ENCODE data around the gene FBXO24.

Gene FBXO24

GRCh38 chr7:100627238-100627549 lies 41.1 kb downstream of the FBXO24 start:
- no peak overlapping the region for H3K4me3 ChIP-seq (ENCODE audit: low read length)
- DNase-seq (ENCODE audit: low read depth), result no peak
- TF ChIP-seq CTCF (IDR thresholded peaks at IDR 0.05; ENCODE audit: insufficient read depth, low read depth, low read length, missing control alignments), result no peak

GRCh38 chr7:100629117-100629716 lies 43.1 kb downstream of the FBXO24 start:
- TF ChIP-seq CTCF (IDR thresholded peaks at IDR 0.05; ENCODE audit: insufficient read depth, low read depth, low read length, missing control alignments), result peak; percentile 37
- H3K4me3 ChIP-seq (ENCODE audit: low read length), result no peak overlapping the region
- DNase-seq (ENCODE audit: low read depth), result peak; percentile 41

- H3K4me3 ChIP-seq (ENCODE audit: low read length), result no peak overlapping the region
- TF ChIP-seq CTCF (IDR thresholded peaks at IDR 0.05; ENCODE audit: insufficient read depth, low read depth, low read length, missing control alignments), result no peak
- no peak for DNase-seq (ENCODE audit: low read depth)
Measured at GRCh38 chr7:100630066-100630465, 43.9 kb downstream of the FBXO24 start.

- TF ChIP-seq CTCF (IDR thresholded peaks at IDR 0.05; ENCODE audit: insufficient read depth, low read depth, low read length, missing control alignments), result peak; percentile 50
- DNase-seq (ENCODE audit: low read depth), result peak; percentile 42
- peak overlapping the region; percentile 44 for H3K4me3 ChIP-seq (ENCODE audit: low read length)
Measured at GRCh38 chr7:100632951-100633717, 47.0 kb downstream of the FBXO24 start.

- no peak overlapping the region for H3K4me3 ChIP-seq (ENCODE audit: low read length)
- TF ChIP-seq CTCF (IDR thresholded peaks at IDR 0.05; ENCODE audit: insufficient read depth, low read depth, low read length, missing control alignments), result no peak
- no peak for DNase-seq (ENCODE audit: low read depth)
Measured at GRCh38 chr7:100639995-100640516, 53.9 kb downstream of the FBXO24 start.

- no peak for TF ChIP-seq CTCF (IDR thresholded peaks at IDR 0.05; ENCODE audit: insufficient read depth, low read depth, low read length, missing control alignments)
- DNase-seq (ENCODE audit: low read depth), result no peak
- H3K4me3 ChIP-seq (ENCODE audit: low read length), result no peak overlapping the region
Measured at GRCh38 chr7:100640517-100641440, 54.7 kb downstream of the FBXO24 start.
